ENCODE results near the gene PLEKHA6.

The PLEKHA6 gene

GRCh38 chr1:204204944-204205343 is 154.8 kb downstream of the PLEKHA6 start:
- TF ChIP-seq BACH2 (CRISPR knock-in tag; IDR thresholded peaks at IDR 0.05; ENCODE audit: borderline replicate concordance) (no peak), ISL1 (CRISPR knock-in tag; IDR thresholded peaks at IDR 0.05) (no peak), ZFP3 (CRISPR knock-in tag; IDR thresholded peaks at IDR 0.05) (no peak), CSDC2 (CRISPR knock-in tag; IDR thresholded peaks at IDR 0.05) (no peak), TCF4 (CRISPR knock-in tag; IDR thresholded peaks at IDR 0.05; ENCODE audit: borderline replicate concordance) (no peak), PATZ1 (CRISPR knock-in tag; IDR thresholded peaks at IDR 0.05; ENCODE audit: borderline replicate concordance) (no peak), PPARA (CRISPR knock-in tag; IDR thresholded peaks at IDR 0.05; ENCODE audit: borderline replicate concordance) (no peak)
- ATAC-seq = no peak

GRCh38 chr1:204203206-204203767 is 156.4 kb downstream of the PLEKHA6 start:
- no peak for ATAC-seq

GRCh38 chr1:204202481-204202880 is 157.2 kb downstream of the PLEKHA6 start:
- ATAC-seq = no peak
- TF ChIP-seq CREB5 (CRISPR knock-in tag; IDR thresholded peaks at IDR 0.05; ENCODE audit: low read depth) (no peak), ESRRG (CRISPR knock-in tag; IDR thresholded peaks at IDR 0.05) (no peak), SNAI2 (CRISPR knock-in tag; IDR thresholded peaks at IDR 0.05) (no peak), PPARA (CRISPR knock-in tag; IDR thresholded peaks at IDR 0.05; ENCODE audit: borderline replicate concordance) (no peak), POU6F1 (CRISPR knock-in tag; IDR thresholded peaks at IDR 0.05; ENCODE audit: borderline replicate concordance, low read depth) (no peak), TOX (CRISPR knock-in tag; IDR thresholded peaks at IDR 0.05; ENCODE audit: borderline replicate concordance) (no peak), GLIS3 (CRISPR knock-in tag; IDR thresholded peaks at IDR 0.05) (no peak), TSHZ2 (CRISPR knock-in tag; IDR thresholded peaks at IDR 0.05) (no peak), ZNF8 (CRISPR knock-in tag; IDR thresholded peaks at IDR 0.05) (no peak), TCF4 (CRISPR knock-in tag; IDR thresholded peaks at IDR 0.05; ENCODE audit: borderline replicate concordance) (no peak), OSR1 (CRISPR knock-in tag; IDR thresholded peaks at IDR 0.05) (no peak), PATZ1 (CRISPR knock-in tag; IDR thresholded peaks at IDR 0.05; ENCODE audit: borderline replicate concordance) (no peak), ISL1 (CRISPR knock-in tag; IDR thresholded peaks at IDR 0.05) (no peak), ZFP30 (CRISPR knock-in tag; IDR thresholded peaks at IDR 0.05) (no peak), BACH2 (CRISPR knock-in tag; IDR thresholded peaks at IDR 0.05; ENCODE audit: borderline replicate concordance) (no peak)

More at GRCh38 chr1:204203206-204203767, 156.4 kb downstream of the PLEKHA6 start:
- no peak for TF ChIP-seq ESRRG (CRISPR knock-in tag; IDR thresholded peaks at IDR 0.05)
- TF ChIP-seq ARNTL (CRISPR knock-in tag; IDR thresholded peaks at IDR 0.05; ENCODE audit: borderline replicate concordance, low read depth) = no peak
- no peak for TF ChIP-seq CSDC2 (CRISPR knock-in tag; IDR thresholded peaks at IDR 0.05)
- no peak for TF ChIP-seq BACH2 (CRISPR knock-in tag; IDR thresholded peaks at IDR 0.05; ENCODE audit: borderline replicate concordance)
- no peak for TF ChIP-seq TSHZ2 (CRISPR knock-in tag; IDR thresholded peaks at IDR 0.05)
- TF ChIP-seq ZFP3 (CRISPR knock-in tag; IDR thresholded peaks at IDR 0.05) = no peak
